GM19193 (cell line): Measurements from ENCODE around the gene IL22RA1.

Experiments
- POLR2A ChIP-seq: IDR thresholded peaks from 4 replicates; pipeline ENCODE4 v1.6.1; 2011; ENCODE audit not compliant: insufficient read depth, insufficient read length; ENCODE audit errors: extremely low read depth

IL22RA1 gene

DNA sequence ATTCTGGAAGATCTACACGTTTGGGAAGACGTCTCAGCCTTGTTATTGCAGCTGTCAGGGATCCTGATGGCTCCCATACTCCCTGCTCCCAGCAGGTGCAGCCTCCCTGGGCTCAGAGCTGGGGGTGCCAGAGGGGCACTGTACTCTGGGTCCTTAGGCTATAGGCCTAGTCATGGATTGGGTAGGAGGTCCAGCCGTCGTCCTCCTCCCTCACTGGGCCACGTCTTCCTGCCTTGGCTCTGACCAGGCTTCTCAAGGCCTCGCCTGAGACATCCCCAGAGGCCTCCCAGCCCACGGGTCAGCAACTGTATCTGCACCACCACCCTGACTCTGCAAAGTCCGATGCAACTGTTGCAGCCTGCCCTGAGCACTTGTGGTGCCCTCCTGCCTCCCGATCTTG lies 49.2 kb downstream of the IL22RA1 start:
- TF ChIP-seq POLR2A, result no peak

DNA sequence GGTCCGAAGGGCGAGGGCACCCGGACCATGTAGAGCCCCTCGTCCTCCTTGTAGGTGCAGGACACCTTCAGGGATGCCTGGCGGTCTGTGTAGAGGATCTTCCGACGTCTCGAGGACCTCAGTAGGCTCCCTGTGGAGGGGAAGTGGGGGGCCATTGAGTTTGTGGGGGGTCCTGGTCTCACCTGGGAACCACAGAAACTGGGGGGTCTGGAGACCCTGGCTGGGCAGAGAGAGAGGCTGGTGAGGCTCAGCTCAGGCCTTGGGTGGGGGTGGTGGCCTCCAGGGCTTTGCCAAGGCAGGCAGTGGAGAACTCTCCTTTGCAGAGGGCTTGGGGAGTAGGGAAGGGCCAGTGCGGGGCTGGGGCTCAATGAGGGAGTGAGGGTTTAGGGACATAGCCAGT lies 50.0 kb downstream of the IL22RA1 start:
- TF ChIP-seq POLR2A, result no peak

DNA sequence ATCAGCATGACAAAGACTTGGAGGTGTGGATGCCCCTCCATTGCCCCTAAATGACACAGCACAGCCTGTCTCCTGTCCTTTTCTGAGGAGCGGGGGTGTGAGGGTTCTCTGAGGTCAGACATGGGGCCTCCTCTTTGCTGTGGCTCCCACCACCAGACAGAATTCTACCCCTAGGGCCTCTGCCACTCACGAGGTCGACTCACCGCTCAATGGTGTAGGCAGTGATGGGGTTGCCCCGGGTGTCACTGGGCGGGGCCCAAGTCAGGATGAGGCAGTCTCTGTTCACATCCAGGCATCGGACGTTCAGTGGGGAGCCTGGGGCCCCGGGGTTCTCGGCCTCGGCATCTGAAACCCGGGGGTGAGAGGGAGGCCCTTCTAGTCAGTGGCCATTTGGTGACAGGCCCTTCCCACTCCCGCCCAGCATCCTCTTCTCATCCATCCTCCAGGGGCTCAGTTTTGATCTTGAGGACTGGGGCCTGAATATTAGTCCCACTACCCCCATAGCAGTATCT lies 50.9 kb downstream of the IL22RA1 start:
- no peak for TF ChIP-seq POLR2A

DNA sequence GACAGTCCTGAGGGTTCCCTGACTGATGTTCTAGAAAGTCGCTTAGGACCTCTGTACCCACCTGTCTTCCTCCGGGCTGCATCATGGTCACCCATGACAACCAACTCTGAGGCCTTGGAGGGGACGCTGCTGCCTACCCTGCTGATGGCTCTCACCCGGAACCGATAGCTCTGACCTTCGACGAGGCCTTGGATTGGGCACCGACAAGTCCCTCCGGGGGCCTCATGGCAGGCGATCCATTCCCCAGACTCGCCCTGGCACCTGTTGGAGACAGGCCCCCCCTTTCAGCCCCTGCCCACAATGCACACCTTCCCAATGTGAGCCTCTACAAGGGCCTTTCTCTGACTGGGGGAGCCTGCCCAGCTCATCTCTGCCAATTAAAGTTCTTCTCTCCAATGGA lies 52.2 kb downstream of the IL22RA1 start:
- no peak for TF ChIP-seq POLR2A

DNA sequence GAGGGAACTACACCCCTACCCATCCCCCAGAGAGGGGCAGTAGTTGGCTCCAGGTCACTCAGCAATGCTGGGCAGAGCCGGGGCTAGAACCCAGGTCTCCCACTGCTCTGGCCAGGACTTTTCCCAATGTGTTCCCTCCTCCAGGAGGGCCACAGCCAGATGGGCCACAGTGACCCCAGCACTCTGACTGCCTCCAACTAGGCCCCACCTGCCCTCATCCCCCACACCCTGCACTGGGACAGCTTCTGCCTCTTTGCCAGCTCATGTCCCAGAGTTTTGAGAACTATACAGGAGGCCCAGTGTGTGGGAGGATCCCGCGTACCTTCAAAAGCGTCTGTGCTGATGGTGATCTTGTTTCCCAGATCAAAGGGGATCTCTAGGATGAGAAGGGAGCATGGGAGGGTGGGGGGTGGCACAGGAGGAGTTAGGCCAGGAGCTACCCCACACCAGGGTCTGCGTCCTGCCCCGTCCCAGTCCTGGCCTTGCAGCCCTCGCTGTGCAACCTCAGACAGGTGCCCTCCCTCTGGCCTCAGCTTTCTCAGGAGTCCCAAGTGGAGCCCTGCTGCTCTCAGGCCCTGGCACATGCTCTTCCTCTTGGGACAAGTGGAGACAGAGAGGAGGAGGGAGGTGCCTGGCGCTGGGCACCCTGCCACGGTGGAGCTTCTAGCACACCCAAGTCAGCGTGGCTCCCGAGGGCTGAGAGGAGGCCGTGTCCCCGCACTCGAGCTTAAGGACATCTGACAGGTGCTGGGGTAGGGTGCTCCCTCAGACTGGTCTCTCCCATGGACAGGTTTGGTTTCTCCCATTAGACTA lies 53.0 kb downstream of the IL22RA1 start:
- TF ChIP-seq POLR2A, result no peak

DNA sequence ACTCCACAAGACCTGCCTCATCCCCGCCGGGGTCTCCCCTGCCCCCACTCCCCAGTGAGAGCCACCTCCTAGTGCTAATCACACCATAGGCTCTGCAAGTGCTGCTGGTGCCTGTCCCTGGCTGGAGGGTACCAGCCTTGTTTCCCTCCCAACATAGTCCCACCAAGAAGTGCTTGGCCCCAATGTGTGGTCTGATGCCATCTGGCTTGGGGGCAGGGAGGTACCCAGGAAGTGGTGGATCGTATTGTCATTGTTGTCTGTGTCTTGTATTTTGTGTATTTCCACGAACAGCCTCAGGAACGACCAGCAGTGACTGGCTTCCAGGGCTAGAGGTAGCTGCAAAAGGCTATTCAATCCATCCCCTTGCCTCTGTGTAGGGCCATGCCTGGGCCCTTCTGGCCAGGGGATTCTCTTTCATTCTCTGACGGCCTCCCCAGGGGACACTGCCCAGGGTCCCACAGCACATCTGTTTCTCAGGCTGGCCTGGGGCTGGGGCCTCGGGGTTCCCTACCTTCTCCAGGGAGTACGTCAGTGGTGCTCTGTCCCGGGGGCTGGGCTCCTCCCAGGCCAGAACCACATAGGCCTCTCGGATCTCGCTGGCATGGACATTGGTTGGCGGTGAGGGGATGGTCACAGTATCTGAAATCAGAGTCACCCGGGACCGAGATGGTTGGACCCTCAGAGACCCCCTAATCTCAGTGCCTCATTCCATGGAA lies 53.8 kb downstream of the IL22RA1 start:
- TF ChIP-seq POLR2A, result no peak

DNA sequence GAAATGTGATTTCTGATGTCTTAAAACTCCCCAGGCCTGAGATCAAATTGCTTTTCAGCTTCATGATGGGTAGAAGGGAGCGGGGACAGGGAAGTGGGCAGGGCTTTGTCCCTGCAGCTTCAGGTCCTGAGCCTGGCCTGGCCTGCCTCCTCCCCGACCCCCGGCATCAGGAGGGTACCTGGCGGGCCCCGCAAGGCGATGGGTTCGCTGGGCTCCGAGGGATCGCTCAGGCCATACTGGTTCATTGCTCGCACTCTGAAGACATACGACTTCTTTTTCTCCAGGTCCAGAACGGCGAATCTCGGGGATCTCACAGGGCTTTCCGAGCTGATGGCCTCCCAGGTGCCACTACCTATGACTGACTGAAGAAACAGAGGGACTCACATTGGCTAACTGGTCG lies 56.5 kb downstream of the IL22RA1 start:
- TF ChIP-seq POLR2A, result no peak

DNA sequence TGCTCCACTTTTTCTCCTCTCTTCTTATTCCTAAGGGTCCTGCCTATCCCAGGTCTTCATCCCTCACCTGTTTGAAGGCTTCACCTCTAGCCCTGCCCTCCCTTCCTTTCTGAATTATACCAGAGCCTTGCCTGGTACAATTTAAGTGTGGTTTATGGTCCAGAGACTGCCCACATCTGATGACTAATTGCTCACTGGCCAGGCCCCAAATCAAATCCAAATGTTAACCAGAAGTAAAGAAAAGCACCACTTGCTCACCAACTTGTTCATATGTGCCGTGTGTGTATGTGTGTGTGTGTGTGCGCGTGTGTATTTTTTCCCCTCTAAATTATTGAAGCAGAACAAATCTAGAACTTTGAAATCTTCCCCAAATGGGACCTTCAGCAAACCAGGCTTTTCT lies 57.4 kb downstream of the IL22RA1 start:
- no peak for TF ChIP-seq POLR2A

DNA sequence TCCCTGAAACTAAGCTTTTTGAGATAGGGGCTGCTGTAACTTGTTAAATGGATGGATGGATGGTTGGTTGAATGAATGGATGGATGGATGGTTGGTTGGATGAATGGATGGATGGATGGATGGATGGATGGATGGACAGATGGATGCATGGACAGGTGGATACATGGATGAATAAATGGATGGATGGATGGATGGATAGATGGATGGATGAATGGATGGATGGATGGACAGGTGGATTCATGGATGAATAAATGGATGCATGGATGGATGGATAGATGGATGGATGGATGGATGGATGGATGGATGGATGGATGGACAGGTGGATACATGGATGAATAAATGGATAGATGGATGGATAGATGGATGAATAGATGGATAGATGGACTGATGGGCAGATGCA lies 57.9 kb downstream of the IL22RA1 start:
- no peak for TF ChIP-seq POLR2A

DNA sequence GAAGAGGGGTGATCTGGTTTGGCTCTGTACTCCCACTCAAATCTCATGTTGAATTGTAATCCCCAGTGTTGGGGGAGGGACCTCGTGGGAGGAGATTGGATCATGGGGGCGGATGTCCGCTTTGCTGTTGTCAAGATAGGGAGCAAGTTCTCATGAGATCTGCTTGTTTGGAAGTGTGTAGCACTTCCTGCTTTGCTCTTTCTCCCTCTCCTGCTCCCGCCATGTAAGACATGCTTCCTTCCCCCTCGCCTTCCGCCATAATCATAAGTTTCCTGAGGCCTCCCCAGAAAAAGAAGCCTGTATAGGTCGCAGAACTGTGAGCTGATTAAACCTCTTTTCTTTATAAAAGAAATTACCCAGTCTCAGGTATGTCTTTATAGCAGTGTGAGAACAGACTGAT lies 58.9 kb downstream of the IL22RA1 start:
- no peak for TF ChIP-seq POLR2A

DNA sequence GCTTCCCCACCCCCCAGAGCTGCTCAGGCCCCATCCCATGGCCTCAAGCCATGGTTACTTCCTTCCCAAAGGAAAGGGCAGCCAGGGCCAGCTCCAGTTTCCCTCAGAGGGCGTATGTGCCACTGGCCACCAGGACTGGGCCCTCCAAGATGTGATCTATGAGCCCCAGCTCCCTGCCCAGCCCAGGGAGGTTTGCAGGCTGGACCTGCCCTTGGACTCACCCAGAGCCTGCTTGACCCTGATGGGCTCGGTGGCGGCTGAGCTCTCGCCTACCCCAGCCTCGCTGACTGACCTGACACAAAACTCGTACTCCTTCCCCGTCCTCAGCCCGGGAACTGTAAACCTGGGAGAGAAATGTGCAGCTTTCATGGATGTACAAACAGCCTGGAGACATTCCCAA lies 60.6 kb downstream of the IL22RA1 start:
- no peak for TF ChIP-seq POLR2A

DNA sequence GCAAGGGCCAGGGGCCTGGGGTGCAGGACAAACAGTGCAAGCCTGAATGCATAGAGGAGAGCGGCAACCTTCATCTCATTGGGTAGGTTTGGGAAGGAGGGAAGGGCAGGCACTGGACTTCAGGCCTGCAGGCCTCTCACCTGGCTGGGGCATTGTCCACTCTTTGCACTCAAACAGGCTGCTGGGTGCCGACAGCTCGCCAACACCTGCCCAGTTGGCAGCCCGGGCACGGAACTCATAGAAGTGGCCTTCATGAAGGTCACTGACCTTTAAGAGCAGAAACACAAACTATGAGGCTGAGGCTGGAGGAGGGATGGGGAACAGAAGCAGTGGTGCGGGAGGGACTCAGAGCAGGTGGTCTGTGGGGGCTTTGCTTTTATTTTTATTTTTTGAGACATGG lies 61.8 kb downstream of the IL22RA1 start:
- TF ChIP-seq POLR2A, result no peak

DNA sequence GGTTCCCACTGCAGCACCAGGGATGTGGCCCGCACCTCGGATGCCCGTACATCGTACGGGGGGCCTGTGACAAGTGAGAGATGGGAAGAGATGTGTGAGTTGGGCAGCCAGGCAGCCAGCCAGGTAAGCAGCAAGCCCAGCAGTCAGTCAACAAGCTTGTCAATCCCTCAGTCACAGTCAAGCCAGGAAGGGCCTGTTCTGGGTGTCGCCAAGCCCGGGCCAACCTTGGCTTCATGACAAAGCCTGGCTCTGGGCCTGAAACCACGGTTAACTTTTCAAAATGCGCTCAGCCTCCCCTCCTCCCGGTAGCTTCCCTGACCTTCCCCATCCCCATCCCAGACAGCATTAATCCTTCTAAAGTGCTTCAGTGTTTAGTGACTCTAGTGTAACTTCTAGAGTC lies 62.8 kb downstream of the IL22RA1 start:
- TF ChIP-seq POLR2A, result no peak

DNA sequence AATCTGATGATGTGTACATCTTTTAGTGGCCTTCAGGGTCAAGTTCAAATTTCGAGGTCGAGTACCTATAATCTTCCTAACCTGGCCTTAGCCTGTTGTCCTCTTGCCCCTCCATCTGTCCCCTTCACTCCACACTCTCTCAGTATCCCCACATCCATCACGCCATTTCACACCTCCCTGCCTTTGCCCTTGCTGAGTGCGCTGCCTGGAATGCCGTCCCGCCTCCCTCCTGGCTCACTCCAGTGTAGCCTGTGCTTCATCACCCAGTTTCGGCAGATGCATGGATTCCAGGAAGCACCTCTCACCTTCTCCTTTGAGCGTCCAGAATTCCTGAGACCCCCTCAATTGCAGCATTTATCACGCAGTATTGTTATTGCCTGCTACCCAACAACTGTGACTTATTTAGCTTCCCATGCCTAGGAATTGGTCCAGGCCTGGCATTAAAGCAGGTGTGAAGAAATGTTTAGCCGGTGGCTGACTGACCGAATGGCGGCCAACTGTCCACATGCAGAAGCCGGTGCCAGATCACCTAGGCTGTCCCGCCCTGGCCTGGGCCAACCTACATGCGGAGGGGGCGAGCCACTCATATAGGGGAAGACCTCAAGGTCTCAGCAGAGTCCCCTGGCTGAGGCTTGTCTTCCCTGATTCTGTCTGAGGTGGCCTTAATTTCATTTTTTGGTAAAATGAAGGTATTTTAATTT lies 65.5 kb downstream of the IL22RA1 start:
- TF ChIP-seq POLR2A, result no peak

DNA sequence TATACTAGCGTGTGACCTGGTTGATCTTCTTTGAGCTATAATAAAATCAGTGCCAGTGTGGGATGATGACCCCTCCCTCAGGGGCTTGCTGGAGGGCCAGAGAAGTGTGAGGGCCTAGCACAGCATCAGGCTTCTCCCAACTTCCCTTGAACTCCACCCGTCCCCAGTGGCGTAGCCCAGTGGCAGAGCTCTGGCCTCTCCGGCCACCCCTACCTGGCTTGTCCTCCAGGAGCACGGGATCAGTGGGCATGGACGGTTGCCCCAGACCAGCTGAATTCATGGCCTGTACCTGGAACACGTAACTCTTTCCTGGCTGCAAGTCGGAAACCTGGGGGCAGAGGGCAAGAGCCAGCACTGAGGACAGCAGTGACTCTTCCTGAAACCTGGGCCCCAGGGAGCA lies 67.0 kb downstream of the IL22RA1 start:
- TF ChIP-seq POLR2A, result no peak

DNA sequence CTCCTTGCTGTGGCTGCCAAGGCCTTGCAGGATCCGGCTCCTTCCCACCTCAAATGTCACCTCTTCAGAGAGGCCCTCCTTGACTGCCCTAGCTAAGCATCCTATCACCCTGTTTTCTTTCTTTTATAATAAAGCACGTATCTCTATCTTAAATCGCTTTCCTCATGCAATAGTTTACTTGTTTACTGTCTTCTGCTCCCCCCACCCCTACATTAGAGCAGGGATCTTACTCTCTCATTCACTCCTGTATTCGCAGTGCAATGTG lies 67.4 kb downstream of the IL22RA1 start:
- no peak for TF ChIP-seq POLR2A
